NCI-H187 (cell line): ENCODE measurements around the gene MYPN.

Source experiments
- DNase-seq, 2 experiments: peaks; one replicate each; lab custom pipeline; 2025; lab: John Stamatoyannopoulos, UW

The MYPN gene

DNA sequence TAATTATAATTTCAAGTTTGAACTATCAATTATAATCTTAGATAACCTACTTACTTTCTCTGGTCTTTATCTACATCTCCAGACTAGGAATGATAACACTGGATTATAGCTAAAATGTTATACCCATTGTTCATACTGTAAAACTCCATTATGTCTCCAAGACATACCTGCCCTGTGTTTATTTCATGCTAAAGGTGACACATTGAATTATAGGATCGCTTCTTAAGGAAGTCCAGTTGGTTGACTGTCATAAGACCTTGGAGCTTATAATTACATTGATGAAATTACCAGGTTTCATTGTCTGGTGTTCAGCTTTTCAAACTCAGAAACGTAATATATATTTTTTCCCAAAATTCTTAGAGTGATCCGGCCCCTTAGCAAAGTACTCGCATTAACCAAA is 18.7 kb upstream of the MYPN start:
- no peak for DNase-seq

- DNase-seq, result no peak
Observed at GRCh38 chr10:68092512-68092911, 16.8 kb upstream of the MYPN start.

DNA sequence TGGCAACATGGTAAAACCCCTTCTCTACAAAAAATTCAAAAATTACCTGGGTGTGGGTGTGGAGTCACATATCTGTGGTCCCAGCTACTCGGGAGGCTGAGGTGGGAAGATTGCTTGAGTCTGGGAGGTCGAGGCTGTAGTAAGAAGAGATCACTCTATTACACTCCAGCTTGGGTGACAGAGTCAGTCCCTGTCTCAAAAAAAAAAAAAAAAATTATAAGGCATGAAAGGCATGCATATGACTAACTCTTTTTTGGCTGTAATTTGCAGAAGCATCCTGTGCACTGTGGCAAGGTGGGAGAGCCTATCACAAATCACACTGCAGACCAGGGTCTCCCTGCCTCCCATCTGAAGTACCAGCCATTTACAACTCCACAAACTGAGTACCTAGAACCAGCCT is 14.1 kb upstream of the MYPN start:
- no peak for DNase-seq

DNA sequence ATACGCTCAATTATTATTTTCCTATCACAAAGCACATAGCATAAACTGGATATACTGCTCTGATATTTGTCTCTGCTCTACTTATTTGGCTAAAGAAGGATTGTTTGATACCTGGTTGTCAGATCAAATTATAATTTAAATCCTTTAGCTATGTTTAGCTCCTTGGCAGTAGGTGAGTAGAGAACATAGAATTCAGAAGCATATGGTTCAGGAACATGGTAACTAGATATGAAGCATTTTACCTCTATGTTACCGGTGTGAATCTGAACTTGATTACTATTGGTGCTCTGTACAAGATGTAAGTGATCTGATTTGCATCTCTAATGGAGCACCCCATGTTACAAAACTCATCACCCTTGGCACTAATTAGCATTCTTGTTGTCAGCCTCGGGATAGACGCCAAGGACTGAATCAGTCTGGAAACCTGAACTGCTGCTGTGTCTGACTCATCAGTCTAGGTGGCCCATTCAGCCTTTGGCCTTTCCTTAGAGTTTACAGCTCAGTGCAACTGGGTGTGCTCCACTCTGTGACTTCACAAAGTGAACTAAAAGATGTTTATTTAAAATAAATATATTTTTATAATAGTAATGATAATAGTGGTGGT is 12.3 kb upstream of the MYPN start:
- no peak for DNase-seq

DNA sequence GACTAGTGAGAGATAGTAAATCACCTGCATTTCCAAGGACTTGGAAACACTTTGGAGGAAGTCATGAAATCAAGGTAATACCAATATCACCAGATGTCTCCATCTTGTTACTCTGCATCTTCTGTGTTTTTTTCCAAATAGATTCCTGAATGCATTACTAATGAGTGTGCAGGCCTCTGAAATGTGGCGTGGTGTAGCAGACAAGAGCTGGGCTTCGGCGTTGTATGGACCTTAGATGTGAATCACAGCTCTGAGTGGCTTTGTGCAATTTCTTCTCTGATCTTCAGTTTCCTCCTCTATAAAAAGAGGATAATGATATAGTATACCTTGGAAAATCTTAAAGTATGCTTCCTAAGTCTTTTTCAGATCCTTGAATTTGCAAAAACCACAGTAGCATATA is 9.6 kb upstream of the MYPN start:
- no peak for DNase-seq

GRCh38 chr10:68101066-68101465 is 8.2 kb upstream of the MYPN start:
- DNase-seq, result no peak

GRCh38 chr10:68103261-68103878 is 5.9 kb upstream of the MYPN start:
- DNase-seq, result no peak

GRCh38 chr10:68103901-68104300 is 5.4 kb upstream of the MYPN start:
- DNase-seq, result no peak

GRCh38 chr10:68105820-68106219 is 3.5 kb upstream of the MYPN start:
- no peak for DNase-seq

GRCh38 chr10:68106656-68107055 is 2.6 kb upstream of the MYPN start:
- DNase-seq, result no peak

GRCh38 chr10:68107651-68108050 is 1.6 kb upstream of the MYPN start:
- DNase-seq, result no peak

- DNase-seq, result no peak
Observed at GRCh38 chr10:68108051-68108450, 1.2 kb upstream of the MYPN start.

DNA sequence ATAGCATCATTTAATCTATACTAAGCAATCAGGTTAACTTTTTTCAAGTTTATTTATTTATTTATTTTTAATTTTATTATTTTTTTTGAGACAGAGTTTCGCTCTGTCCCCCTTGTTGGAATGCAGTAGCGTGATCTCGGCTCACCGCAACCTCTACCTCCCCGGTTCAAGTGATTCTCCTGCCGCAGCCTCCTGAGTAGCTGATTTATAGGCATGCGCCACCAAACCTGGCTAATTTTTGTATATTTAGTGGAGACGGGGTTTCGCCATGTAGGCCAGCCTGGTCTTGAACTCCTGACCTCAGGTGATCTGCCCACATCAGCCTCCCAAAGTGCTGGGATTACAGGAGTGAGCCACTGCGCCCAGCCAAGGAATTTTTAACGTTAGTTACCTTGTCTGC is 635 bp upstream of the MYPN start:
- no peak for DNase-seq

GRCh38 chr10:68110027-68110426 is 739 bp downstream of the MYPN start:
- no peak for DNase-seq

GRCh38 chr10:68111584-68111983 is 2.3 kb downstream of the MYPN start:
- no peak for DNase-seq

DNA sequence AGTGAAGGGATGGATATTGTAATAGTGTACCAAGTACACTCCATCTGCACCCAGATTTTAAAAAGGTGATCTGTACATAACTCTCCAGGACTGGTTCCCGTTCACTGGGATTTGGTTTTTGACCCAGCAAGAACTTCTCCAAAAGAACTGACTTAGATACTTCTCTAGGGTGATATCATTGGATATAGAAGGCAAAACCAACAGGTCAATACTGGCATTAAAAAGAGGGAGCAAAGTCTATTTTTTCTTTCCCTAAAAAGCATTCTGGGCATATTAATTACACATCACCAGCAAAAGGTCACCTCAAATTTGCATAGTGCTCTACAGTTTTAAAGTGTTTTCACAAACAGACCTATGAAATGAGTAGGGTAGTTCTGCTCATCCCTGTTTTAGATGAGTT is 3.5 kb downstream of the MYPN start:
- no peak for DNase-seq

DNA sequence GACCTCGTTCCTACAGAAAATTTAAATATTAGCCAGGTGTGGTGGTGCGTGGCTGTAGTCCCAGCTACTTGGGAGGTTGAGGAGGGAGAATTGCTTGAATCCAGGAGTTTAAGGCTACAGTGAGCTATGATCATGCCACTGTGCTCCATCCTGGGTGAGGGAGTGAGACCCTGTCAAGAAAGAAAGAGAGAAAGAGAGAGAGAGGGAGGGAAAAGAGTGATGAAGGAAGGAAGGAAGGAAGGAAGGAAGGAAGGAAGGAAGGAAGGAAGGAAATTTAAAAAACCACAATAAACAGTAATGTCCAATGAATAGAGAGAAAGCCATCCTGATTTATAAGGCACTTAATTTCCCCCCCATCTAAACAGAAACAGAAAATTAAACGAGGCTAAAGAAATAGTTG is 9.4 kb downstream of the MYPN start:
- no peak for DNase-seq

GRCh38 chr10:68121020-68121743 is 11.9 kb downstream of the MYPN start:
- DNase-seq, result no peak

- DNase-seq, result no peak
Observed at GRCh38 chr10:68121852-68122251, 12.6 kb downstream of the MYPN start.

DNA sequence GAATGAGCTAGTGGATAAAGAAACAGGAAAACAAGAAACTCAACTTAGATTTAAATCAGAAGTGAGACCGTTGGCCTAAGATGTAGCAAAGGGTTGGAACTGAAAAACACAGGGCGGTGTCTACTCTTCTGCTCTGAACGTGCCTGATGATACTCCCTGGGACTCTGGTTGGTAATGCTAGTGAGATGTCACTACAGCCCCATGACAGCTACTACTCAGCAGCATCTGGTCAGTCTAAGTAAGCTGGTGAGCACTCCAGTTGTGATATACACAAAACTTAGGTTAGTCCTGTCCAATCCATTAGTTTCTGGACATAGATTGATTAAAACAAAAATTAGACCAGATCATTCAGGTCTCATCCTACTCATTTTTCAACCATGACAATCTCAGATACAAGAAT is 15.4 kb downstream of the MYPN start:
- no peak for DNase-seq

- DNase-seq, result no peak
Observed at GRCh38 chr10:68125772-68126171, 16.5 kb downstream of the MYPN start.

GRCh38 chr10:68128015-68128414 is 18.7 kb downstream of the MYPN start:
- no peak for DNase-seq

DNA sequence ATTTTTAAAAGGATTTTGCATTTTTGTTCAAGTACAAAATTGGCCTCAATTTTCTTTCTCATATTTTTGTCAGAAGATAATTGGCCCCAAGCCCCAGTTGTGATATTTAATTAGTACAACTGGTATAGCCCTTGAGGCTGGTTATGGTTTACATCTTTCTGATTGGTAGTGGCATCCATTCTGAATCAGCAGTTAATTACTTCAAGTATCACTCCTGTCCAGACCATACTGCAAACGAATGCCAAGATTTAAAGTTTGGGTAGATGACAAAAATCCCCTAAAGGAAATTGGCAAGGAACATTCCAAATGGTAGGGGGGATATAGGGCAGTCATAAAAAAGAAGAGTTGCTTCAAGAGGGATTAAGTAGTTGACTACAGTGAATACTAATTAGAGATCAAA is 23.1 kb downstream of the MYPN start:
- no peak for DNase-seq

DNA sequence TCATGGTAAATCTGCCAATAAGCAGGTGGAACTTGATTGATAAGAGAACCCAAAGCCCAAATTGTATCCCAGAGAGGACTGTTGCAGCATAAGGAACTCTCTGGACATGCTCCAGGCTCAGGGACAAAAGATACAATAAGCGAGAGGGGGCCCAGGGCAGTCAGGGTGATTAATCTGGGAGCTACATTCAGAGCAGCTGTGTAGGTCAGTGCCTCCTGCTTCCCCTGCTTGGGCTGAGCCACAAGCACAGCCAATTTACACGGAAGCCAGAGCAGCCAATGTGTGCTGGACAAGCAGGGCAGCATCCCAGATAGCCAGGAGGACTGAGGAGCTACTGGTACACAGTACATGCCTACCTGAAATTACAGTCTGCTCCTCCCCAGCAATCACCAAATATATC is 24.2 kb downstream of the MYPN start:
- no peak for DNase-seq
